HG02852 (cell line): ENCODE measurements around the gene CALCOCO1.
A peak's percentile ranks its signal among the peaks of the same experiment; 100 is the strongest.
"Not testable (repeated sequence)": the region's sequence is repeated elsewhere in the genome, so short reads cannot be mapped to it uniquely, and the experiment has no call there.

Experiments used
- ATAC-seq: cut with Tn5 transposase; IDR thresholded peaks from one replicate; pipeline ENCODE4 v1.9.1; 2021; ENCODE audit warnings: mild to moderate bottlenecking, moderate library complexity; ENCODE audit not compliant: unreplicated experiment

The CALCOCO1 gene

GRCh38 chr12:53699678-53700025 is 27.6 kb downstream of the CALCOCO1 start:
- ATAC-seq = no peak

GRCh38 chr12:53698948-53699677 is 28.1 kb downstream of the CALCOCO1 start:
- ATAC-seq = no peak

GRCh38 chr12:53696655-53697331 is 30.5 kb downstream of the CALCOCO1 start:
- ATAC-seq = no peak

GRCh38 chr12:53696285-53696654 is 31.0 kb downstream of the CALCOCO1 start:
- ATAC-seq = no peak

- no peak for ATAC-seq
Observed at GRCh38 chr12:53695152-53696145, 31.8 kb downstream of the CALCOCO1 start.

GRCh38 chr12:53694756-53695151 is 32.5 kb downstream of the CALCOCO1 start:
- no peak for ATAC-seq

- no peak for ATAC-seq
Observed at GRCh38 chr12:53688134-53688533, 39.1 kb downstream of the CALCOCO1 start.

DNA sequence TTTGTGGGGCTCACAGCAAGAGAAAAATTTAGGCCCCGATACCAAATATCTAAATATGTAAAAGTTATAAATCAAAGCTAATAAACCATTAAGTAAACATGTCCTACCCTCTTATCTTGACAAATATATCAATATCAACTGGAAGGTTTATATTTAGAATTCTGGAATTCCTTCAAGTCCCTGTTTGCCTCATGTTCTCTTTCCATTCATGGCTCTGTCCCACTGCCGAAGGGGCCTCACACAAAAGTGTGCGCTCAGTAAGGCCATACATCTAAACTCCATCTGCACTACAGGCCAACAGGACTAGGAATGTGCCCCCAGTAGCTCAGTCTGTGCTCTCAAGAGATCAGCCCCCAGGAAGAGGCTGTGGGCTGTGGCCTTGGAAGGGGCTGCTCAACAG is 40.8 kb downstream of the CALCOCO1 start:
- ATAC-seq = no peak

- ATAC-seq = no peak
Observed at GRCh38 chr12:53684654-53685220, 42.5 kb downstream of the CALCOCO1 start.

DNA sequence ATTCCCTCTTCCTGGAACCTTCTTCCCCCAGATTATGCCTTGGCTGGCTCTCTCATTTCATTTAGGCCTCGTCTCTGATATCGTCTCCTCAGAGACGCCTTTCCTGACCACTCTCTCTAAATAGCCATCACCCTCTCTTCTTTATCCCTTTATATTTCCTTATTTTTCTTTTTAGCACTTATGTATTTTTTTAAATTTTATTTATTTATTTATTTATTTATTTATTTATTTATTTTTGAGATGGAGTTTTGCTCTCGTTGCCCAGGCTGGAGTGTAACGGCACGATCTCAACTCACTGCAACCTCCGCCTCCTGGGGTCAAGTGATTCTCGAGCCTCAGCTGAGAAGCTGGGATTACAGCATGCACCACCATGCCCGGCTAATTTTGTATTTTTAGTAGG is 43.3 kb downstream of the CALCOCO1 start:
- ATAC-seq = no peak

DNA sequence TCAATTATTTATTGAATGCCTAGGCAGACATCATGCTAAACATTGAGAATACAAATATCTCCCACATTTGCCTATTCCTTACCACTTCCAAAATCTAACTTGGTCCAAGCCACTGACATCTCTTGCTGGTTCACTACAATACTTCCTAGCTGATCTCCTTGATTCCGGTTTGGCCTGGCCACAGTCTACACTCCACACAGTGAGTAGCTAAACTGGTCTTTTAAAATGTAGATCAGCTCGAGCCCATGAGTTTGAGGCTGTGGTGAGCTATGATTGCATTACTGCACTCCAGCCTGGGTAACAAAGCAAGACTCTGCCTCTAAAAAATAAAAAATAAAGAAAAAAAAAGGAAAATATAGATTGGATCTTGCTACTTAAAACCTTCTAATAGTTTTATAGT is 43.8 kb downstream of the CALCOCO1 start:
- no peak for ATAC-seq

DNA sequence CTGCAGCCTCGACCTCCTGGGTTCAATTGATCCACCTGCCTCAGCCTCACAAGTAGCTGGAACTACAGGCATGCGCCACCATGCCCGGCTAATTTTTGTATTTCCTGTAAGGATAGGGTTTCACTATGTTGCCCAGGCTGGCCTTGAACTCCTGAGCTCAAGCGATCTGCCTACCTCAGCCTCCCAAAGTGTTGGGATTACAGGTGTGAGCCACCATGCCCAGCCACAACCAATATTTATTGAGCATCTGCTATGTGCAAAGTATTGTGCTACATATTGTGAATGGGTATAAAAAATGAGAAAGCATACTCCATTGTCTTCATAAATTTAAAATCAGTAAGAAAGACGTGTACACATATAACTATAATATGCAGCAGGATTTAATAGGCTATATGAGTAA is 47.2 kb downstream of the CALCOCO1 start:
- not testable (repeated sequence) for ATAC-seq

DNA sequence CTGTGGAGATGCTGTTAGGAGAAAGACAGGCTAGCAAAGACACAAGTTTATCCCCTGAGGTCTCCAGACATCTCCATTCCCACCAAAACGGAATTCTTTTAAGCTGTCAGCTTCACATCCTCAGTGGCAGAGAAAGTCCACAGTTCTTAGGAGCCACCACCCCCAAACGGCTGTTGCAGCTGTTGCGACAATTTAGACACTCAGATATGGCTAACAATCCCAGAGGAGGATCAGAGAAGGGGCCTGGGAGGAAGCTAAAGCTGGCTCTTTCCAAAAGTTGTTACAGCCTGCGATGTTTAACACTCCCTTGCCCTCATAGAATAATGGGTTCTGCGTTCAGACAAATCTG is 49.5 kb downstream of the CALCOCO1 start:
- ATAC-seq = no peak

DNA sequence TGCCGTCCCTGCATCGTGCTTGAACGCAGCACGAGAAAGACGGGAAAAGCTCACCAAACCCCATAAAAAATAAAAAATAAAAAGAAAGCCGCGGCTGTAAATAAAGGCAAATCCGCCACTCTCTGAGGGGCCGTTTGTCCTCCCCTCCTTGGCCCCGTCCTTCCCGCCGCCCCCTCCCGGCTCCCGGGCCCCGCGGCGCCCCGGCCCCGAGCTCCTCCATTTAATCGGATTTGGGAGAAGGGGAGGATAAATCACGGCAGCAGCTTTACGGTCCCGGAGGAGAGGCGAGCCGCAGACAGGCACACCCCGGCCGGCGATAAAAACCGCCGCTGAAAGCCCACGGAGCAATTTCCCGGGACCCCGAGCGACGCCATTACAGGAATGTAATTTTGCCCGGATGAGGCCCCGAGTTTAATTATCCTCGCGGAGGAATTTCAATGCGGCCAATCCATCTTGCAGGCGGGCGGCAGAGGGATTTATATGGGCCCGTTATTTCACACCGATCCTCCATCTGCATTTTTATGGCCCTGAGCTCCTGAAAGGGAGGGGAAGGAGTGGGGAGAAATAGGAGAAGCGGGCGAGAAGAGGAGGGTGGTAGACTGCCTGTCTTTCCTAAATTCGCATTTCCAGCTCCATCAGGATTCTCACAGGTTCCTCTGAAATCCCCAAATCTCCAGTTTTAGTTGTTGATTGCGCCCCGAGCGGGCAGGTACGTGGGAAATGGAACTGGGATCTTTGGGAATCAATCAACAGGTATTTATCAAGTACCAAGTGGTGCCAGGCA is 50.0 kb downstream of the CALCOCO1 start:
- ATAC-seq = no peak

DNA sequence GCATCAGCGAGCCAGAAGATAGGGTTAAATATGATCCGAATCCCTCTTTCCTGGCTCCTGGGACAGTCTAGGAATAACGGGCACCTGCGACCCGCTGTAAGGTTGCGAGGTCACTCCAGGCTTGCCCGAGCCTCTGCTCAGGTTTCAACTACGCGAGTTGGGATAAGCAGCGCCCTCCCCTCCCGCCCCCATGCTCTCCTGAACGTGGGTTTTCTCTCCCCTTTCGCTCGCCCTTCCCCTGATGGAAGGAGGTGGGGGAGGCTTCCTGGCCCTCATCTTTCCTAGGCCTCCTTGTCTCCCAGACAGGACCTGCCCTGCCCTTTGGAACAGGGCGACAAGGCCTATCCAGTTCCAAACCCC is 50.6 kb downstream of the CALCOCO1 start:
- ATAC-seq = no peak

- ATAC-seq = peak; percentile 95
Observed at GRCh38 chr12:53675701-53676607, 51.3 kb downstream of the CALCOCO1 start, which contains the start of gene ATP5MC2. TSS of gene ATP5MC2 (minus strand) at chr12:53676083. CDS start at chr12:53672614, 3,469 bp downstream.

- no peak for ATAC-seq
Observed at GRCh38 chr12:53674977-53675700, 52.1 kb downstream of the CALCOCO1 start.

GRCh38 chr12:53670971-53671370 is 56.3 kb downstream of the CALCOCO1 start:
- ATAC-seq = no peak

DNA sequence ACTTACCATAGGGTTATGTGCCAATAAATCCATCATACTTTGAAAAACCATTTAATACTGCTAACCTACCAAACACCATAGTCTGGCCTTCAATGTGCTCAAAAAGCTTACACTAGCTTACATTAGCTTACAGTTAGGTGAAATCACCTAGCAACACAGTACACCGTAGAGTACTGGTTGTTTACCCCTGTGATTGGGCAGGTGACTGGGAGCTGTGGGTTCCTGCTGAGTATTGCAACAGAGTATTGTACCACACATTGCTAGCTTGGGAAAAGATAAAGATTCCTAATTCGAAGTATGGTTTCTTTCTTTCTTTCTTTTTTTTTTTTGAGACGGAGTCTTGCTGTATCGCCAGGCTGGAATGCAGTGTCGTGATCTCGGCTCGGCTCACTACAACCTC is 56.9 kb downstream of the CALCOCO1 start:
- ATAC-seq = no peak
